PC-9 (cell line): Measurements from ENCODE around the gene SERINC5. TPM values are rescaled to one million over a fixed set of nuclear protein-coding genes. Genes with fewer than 3 reads are reported as not detected.
A peak's percentile ranks its signal among the peaks of the same experiment; 100 is the strongest.

Experiments
- BruUV-seq: library from RNA; stranded (reverse); fragments of 400-500 nt; replicated peaks from 2 replicates; lab custom pipeline; 2021; lab: Mats Ljungman, UMichigan
- CTCF ChIA-PET: fragments of 300-600 bp; sonication (Branson Sonifier 250); formaldehyde crosslinking; loops from one replicate; lab custom pipeline; 2022; ENCODE audit warnings: antibody characterized with exemption; lab: Charles Lee
- POLR2A ChIA-PET: fragments of 300-600 bp; sonication (Branson Sonifier 250); formaldehyde crosslinking; loops from one replicate; lab custom pipeline; 2022; ENCODE audit warnings: antibody characterized with exemption; ENCODE audit not compliant: unreplicated experiment; lab: Charles Lee
- DNase-seq, 2 experiments: peaks; one replicate each; pipeline versions ENCODE4 v3.0.0 to v3.0.0-alpha.2; 2015 to 2022; ENCODE audit warnings: mixed read lengths in 1 of 2
- H2AFZ ChIP-seq: fragments of 200-600 bp; sonication (generic); 2 replicates; pipeline ENCODE4 v1.8.1; 2017; ENCODE audit warnings: antibody characterized with exemption
- H3F3A ChIP-seq: fragments of 200-600 bp; sonication (generic); 2 replicates; pipeline ENCODE4 v1.8.1; 2017; ENCODE audit warnings: antibody characterized with exemption, mild to moderate bottlenecking, low read depth; ENCODE audit not compliant: insufficient read depth
- H3K27ac ChIP-seq: fragments of 200-600 bp; sonication (generic); 2 replicates; pipeline ENCODE4 v1.6.1; 2016; ENCODE audit warnings: mixed run types
- H3K27me3 ChIP-seq: fragments of 200-600 bp; sonication (generic); 2 replicates; pipeline ENCODE4 v1.6.1; 2016; ENCODE audit warnings: low read depth, mixed run types; ENCODE audit not compliant: insufficient read depth
- H3K36me3 ChIP-seq: fragments of 200-600 bp; sonication (generic); 2 replicates; pipeline ENCODE4 v1.6.1; 2016; ENCODE audit warnings: low read depth, mixed run types
- H3K4me1 ChIP-seq: fragments of 200-600 bp; sonication (generic); replicated peaks from 2 replicates; pipeline ENCODE4 v1.6.1; 2016; ENCODE audit warnings: mixed run types; ENCODE audit not compliant: insufficient read depth
- H3K4me2 ChIP-seq: fragments of 200-600 bp; sonication (generic); 2 replicates; pipeline ENCODE4 v1.6.1; 2017; ENCODE audit warnings: mixed run types
- H3K4me3 ChIP-seq: fragments of 200-600 bp; sonication (generic); 2 replicates; pipeline ENCODE4 v1.6.1; 2016; ENCODE audit warnings: mixed run types
- H3K79me2 ChIP-seq: fragments of 200-600 bp; sonication (generic); 2 replicates; pipeline ENCODE4 v1.6.1; 2017; ENCODE audit warnings: low read depth, mixed run types
- H3K9me2 ChIP-seq: fragments of 200-600 bp; sonication (generic); 2 replicates; pipeline ENCODE4 v1.8.1; 2017; ENCODE audit warnings: mild to moderate bottlenecking; ENCODE audit not compliant: insufficient read depth
- H3K9me3 ChIP-seq: fragments of 200-600 bp; sonication (generic); 2 replicates; pipeline ENCODE4 v1.8.1; 2016; ENCODE audit warnings: low read depth; ENCODE audit not compliant: insufficient read depth
- H4K20me1 ChIP-seq: fragments of 200-600 bp; sonication (generic); 2 replicates; pipeline ENCODE4 v1.8.1; 2017; ENCODE audit not compliant: insufficient read depth
- CTCF ChIP-seq: fragments of 200-600 bp; sonication (generic); conservative IDR thresholded peaks from 2 replicates; pipeline ENCODE4 v1.6.1; 2017; ENCODE audit warnings: mixed run types, antibody characterized with exemption, mild to moderate bottlenecking, moderate library complexity
- EZH2 ChIP-seq: fragments of 200-600 bp; sonication (generic); IDR thresholded peaks from 2 replicates; pipeline ENCODE4 v1.8.0; 2017; ENCODE audit warnings: antibody characterized with exemption, low read depth
- intact Hi-C: fragments of 100-400 bp; cut with micrococcal nuclease; formaldehyde crosslinking; loops from one replicate; pipeline ENCODE4 v1.10.0; 2022; ENCODE audit not compliant: unreplicated experiment
- total RNA-seq: library from RNA; stranded (reverse); gene quantifications from 2 replicates; pipeline ENCODE4 v1.2.3, GENCODE V29; 2021

Gene SERINC5
- total RNA-seq, 1 experiment from 2014 or later = 68.8 TPM

GRCh38 chr5:80254767-80255430 lies 949 bp downstream of the SERINC5 start:
- no peak for DNase-seq
- Histone ChIP-seq H3K9me2 (no peaks in the 10 kb centered on the region), H3K79me2 (peaks cover 78% of the 10 kb centered on the region), H3K36me3 (0 out of 2 replicates have a peak, but pooled peaks cover 4% of the 10 kb centered on the region), H3K4me1 (peaks cover 39% of the 10 kb centered on the region), H3K4me3 (peak overlapping the region; percentile 76), H4K20me1 (peaks cover 31% of the 10 kb centered on the region), H3K9me3 (no peaks in the 10 kb centered on the region), H2AFZ (peak overlapping the region; percentile 77), H3K27me3 (no peaks in the 10 kb centered on the region), H3K27ac (peak overlapping the region; percentile 77), H3F3A (peaks cover 23% of the 10 kb centered on the region), H3K4me2 (peak overlapping the region; percentile 97)
- TF ChIP-seq EZH2 = no peak
- BruUV-seq = TSS peak; percentile 68
- intact Hi-C loops = loop anchor here (1.0 to 5.0 kb wide), 2 partner anchors 8 to 163 kb away; no protein-coding TSS in a partner anchor
- CTCF ChIA-PET = interaction anchor here (0.6 to 0.7 kb wide), 2 partner anchors 53 to 911 kb away, joined by 4 to 7 read pairs; no protein-coding TSS in a partner anchor
- POLR2A ChIA-PET = interaction anchor here (0.6 to 1.7 kb wide), 4 partner anchors 8 to 1211 kb away, joined by 3 to 19 read pairs (median 6); no protein-coding TSS in a partner anchor

- H3K79me2 ChIP-seq = peaks cover 93% of the 10 kb centered on the region
These were observed 4.2 kb downstream of the SERINC5 start for GRCh38 chr5:80251636-80252035.

GRCh38 chr5:80250801-80251200 lies 5.0 kb downstream of the SERINC5 start:
- ChIA-PET POLR2A (no interaction called here), CTCF (interaction anchor here (0.6 kb wide), 1 partner anchor 66 kb away, joined by 3 read pairs; no protein-coding TSS in a partner anchor)
- TF ChIP-seq CTCF (no peak), EZH2 (no peak)
- no peak overlapping the region for H3K4me3 ChIP-seq
- intact Hi-C loops = no loop called here
- no peak overlapping the region for H2AFZ ChIP-seq
- BruUV-seq = no TSS peak
- no peak overlapping the region; the same call in 1 of the 2 replicates for H3K27ac ChIP-seq
- DNase-seq = no peak
- H3K9me3 ChIP-seq = no peaks in the 10 kb centered on the region
- H3F3A ChIP-seq = peaks cover 33% of the 10 kb centered on the region
- peaks cover 26% of the 10 kb centered on the region for H4K20me1 ChIP-seq
- no peaks in the 10 kb centered on the region for H3K27me3 ChIP-seq
- H3K4me2 ChIP-seq = peak overlapping the region; percentile 23; the same call in 1 of the 2 replicates
- H3K4me1 ChIP-seq = peaks cover 70% of the 10 kb centered on the region
- H3K79me2 ChIP-seq = peaks cover 95% of the 10 kb centered on the region
- no peaks in the 10 kb centered on the region for H3K9me2 ChIP-seq
- 0 out of 2 replicates have a peak, but pooled peaks cover 4% of the 10 kb centered on the region for H3K36me3 ChIP-seq

More at GRCh38 chr5:80251636-80252035, 4.2 kb downstream of the SERINC5 start:
- Histone ChIP-seq H3K36me3 (0 out of 2 replicates have a peak, but pooled peaks cover 4% of the 10 kb centered on the region), H3K9me3 (no peaks in the 10 kb centered on the region), H3K4me2 (peak overlapping the region; percentile 97), H3K4me3 (no peak overlapping the region), H3K4me1 (peaks cover 61% of the 10 kb centered on the region), H3K27me3 (no peaks in the 10 kb centered on the region), H3F3A (peaks cover 29% of the 10 kb centered on the region), H2AFZ (no peak overlapping the region), H4K20me1 (peaks cover 26% of the 10 kb centered on the region), H3K9me2 (no peaks in the 10 kb centered on the region), H3K27ac (no peak overlapping the region)
- TF ChIP-seq CTCF (no peak), EZH2 (no peak)
- peak in 1 of 2 experiments; percentile 68 for DNase-seq
- ChIA-PET CTCF (no interaction called here), POLR2A (interaction anchor here (0.6 kb wide), 1 partner anchor 59 kb away, joined by 4 read pairs; no protein-coding TSS in a partner anchor)
- intact Hi-C loops = no loop called here
- BruUV-seq = no TSS peak
